Thymus (tissue), 14 donors: ENCODE measurements around the gene EFCAB7. TPM values are rescaled to one million over a fixed set of nuclear protein-coding genes. Genes with fewer than 3 reads are reported as not detected.

Experiments
- DNase-seq, 9 donors: peaks; one replicate each; pipeline ENCODE4 v3.0.0-alpha.2; 2013; ENCODE audit warnings: low spot score in 9 of 9, low read depth in 6 of 9, missing footprints in 1 of 9
- H3K27ac ChIP-seq, 2 donors: one replicate each; pipeline ENCODE4 v1.5.1; 2013; ENCODE audit warnings: control low read depth in 1 of 2, low read depth in 1 of 2, low read length in 1 of 2, mild to moderate bottlenecking in 1 of 2, moderate library complexity in 1 of 2
- H3K27me3 ChIP-seq, 2 donors: one replicate each; pipeline ENCODE4 v1.5.1; 2013; ENCODE audit warnings: low read length in 1 of 2; ENCODE audit not compliant: control insufficient read depth in 2 of 2, insufficient read depth in 1 of 2
- H3K36me3 ChIP-seq, 2 donors: one replicate each; pipeline ENCODE4 v1.5.1; 2013; ENCODE audit warnings: low read length in 1 of 2, mild to moderate bottlenecking in 1 of 2, moderate library complexity in 1 of 2; ENCODE audit not compliant: control insufficient read depth in 2 of 2, insufficient read depth in 2 of 2
- H3K4me1 ChIP-seq, 2 donors: one replicate each; pipeline ENCODE4 v1.5.1; 2013; ENCODE audit warnings: low read length in 2 of 2; ENCODE audit not compliant: control insufficient read depth in 2 of 2, insufficient read depth in 2 of 2
- H3K4me3 ChIP-seq, 2 donors: one replicate each; pipeline ENCODE4 v1.5.1; 2013; ENCODE audit warnings: low read length in 2 of 2, control low read depth in 1 of 2, mild to moderate bottlenecking in 1 of 2
- H3K9me3 ChIP-seq, 2 donors: one replicate each; pipeline ENCODE4 v1.5.1; 2013; ENCODE audit warnings: low read length in 1 of 2, mild to moderate bottlenecking in 1 of 2; ENCODE audit not compliant: control insufficient read depth in 2 of 2, insufficient read depth in 1 of 2
- whole genome bisulfite sequencing: extraction: QIAGEN DNeasy Blood & Tissue Kit; methylation state at CpG from one replicate; pipeline ENCODE4 v1.1.7; 2013; 5-methylcytosine and 5-hydroxymethylcytosine counted together
- long read RNA-seq, 10 donors: transcript quantifications; one replicate each; lab custom pipeline, GENCODE V29; 2026
- polyA plus RNA-seq: library from polyadenylated mRNA; stranded (reverse); fragments of 200-250 nt; gene quantifications from one replicate; pipeline ENCODE4 v1.2.3, GENCODE V29; 2013
- total RNA-seq: library from RNA; stranded (reverse); fragments of 120-200 nt; gene quantifications from one replicate; pipeline ENCODE4 v1.2.4, GENCODE V29; 2013
- donor health status: healthy.

EFCAB7 gene, protein sequence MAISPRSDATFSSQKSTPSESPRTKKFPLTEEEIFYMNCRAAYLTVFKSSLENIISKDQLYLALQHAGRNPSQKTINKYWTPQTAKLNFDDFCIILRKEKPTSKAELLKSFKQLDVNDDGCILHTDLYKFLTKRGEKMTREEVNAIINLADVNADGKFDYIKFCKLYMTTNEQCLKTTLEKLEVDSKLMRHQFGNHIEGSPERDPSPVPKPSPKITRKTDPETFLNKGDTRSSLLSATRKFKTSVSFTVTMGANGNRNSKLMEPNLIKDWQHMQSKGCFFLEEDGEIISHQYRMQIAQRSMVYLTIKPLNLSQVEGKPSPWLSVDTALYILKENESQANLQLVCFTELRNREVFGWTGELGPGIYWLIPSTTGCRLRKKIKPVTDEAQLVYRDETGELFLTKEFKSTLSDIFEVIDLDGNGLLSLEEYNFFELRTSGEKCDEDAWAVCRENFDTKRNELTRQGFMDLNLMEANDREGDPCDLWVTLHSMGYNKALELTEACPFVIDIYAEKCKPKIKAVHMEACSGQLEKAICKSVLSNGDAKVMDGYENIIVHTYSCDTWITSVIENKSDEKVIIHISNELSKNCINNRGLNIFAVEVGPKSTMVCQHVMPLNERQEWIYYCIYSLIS
- total RNA-seq (12.7 TPM), polyA plus RNA-seq (9.7 TPM)
- long read RNA-seq, donor 1: 0 reads
- long read RNA-seq, donor 2: 0 reads
- long read RNA-seq, donor 3, partial matches to known transcripts: 0 of 2 reads
- long read RNA-seq, donor 3, other reads (novel, unspliced or antisense): 0 of 2 reads
- long read RNA-seq, donor 4, partial matches to known transcripts: 0 of 1 reads
- long read RNA-seq, donor 4, other reads (novel, unspliced or antisense): 0 of 1 reads
- long read RNA-seq, donor 5, partial matches to known transcripts: 5 of 8 reads
- long read RNA-seq, donor 5, other reads (novel, unspliced or antisense): 0 of 8 reads
- long read RNA-seq, donor 6: 0 reads
- long read RNA-seq, donor 7, partial matches to known transcripts: 0 of 1 reads
- long read RNA-seq, donor 7, other reads (novel, unspliced or antisense): 0 of 1 reads
- long read RNA-seq, donor 8, partial matches to known transcripts: 0 of 1 reads
- long read RNA-seq, donor 8, other reads (novel, unspliced or antisense): 0 of 1 reads
- long read RNA-seq, donor 9, partial matches to known transcripts: 0 of 1 reads
- long read RNA-seq, donor 9, other reads (novel, unspliced or antisense): 0 of 1 reads
- long read RNA-seq, donor 10: 0 reads

DNA sequence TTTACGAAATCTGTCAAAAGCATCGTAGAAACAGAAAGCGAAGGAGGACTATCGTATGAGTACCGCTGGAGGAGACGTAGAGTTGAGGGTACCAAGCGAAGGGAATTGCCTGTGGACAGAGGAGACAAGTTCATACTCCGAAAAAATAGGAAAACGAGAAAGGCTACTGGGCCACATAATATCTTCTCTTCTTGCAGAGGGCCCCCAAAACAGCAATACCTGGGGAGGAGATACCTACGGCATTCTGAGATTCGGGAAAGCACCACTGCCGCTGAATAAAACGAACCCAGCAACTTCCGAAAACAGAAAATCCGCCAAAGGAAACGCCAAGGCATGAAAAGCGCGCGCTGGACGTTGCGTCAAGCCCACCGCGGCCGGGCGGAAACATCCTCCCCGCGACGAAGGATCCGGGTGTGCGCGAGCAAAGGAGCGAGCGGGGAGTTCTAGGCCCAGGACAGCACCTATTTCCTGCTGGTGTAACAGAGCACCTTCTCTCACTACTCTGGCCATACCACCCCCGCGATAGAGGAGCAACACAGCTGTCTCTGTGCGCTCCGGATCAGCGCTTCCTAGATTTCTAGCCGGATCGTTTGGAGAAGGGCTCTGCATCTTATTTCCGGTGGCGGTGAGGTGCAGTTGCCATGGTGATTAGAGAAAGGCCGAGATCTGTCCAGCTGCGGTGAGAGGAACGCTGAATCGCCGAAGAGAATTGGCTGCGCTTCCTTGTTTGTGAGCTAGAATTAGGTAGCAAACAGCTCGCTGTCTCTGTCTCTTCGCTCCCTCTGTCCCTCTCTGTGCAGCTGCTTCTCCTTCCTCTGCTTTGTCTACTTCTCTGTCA, at the start of gene EFCAB7, which contains the start of gene ITGB3BP:
Gene EFCAB7 (plus strand): TSS at position 635 of the 838 bp plus-strand sequence. CDS start 2,048 bp downstream, outside the sequence.
Gene ITGB3BP (minus strand): TSS at position 335 of the 838 bp plus-strand sequence. CDS start 92 bp downstream, at position 243.
- H3K4me3 ChIP-seq: peak within 1 kb of the TSS; percentile 80 to 94
- peaks cover 3 to 12% of the 10 kb centered on the region in 2 donors for H3K4me1 ChIP-seq
- peaks cover 0 to 7% of the 10 kb centered on the region in 2 donors for H3K36me3 ChIP-seq
- no peaks in the 10 kb centered on the region for H3K27me3 ChIP-seq
- peak within 1 kb of the TSS; percentile 93 to 97 for H3K27ac ChIP-seq
- no peaks in the 10 kb centered on the region for H3K9me3 ChIP-seq
- DNase-seq: peak; percentile 65 to 93 (median 81)
- WGBS: under 1% methylated on average over 50 of the region's 50 CpGs

DNA sequence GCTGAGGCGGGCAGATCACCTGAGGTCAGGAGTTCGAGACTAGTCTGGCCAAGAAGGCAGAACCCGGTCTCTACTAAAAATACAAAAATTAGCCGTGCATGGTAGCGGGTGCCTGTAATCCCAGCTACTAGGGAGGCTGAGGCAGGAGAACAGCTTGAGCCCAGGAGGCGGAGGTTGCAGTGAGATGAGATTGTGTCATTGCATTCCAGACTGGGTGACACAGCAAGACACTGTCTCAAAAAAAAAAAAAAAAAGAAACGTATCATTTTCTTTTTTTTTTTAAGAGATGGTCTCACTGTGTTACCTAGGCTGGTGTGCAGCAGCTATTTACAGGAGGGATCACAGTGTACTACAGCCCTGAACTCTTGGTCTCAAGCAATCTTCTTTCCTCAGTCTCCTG, 47.6 kb upstream of the EFCAB7 start:
- H3K36me3 ChIP-seq: no peaks in the 10 kb centered on the region
- H3K27me3 ChIP-seq: no peaks in the 10 kb centered on the region
- 90% methylated on average over 7 of the region's 7 CpGs for WGBS

DNA sequence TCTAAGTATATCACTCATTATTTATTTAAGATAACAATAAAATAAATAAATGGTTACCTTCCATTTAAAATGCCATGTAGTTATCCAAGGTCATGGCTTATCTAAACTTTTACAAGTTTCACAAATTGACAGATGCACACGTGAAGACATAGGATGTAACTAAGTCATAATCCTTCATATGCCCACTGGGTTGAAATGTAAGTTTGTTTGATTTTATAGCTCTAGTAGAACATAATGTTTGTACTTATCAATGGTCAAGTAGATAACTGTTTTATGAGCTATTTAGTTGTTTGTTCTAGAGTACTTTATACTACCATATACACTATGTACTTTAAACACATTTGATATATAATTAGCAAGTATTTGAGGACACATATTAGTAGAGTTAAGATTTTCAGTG, 43.3 kb upstream of the EFCAB7 start:
- H3K4me3 ChIP-seq: no peak overlapping the region
- H3K9me3 ChIP-seq: no peaks in the 10 kb centered on the region
- no peak overlapping the region for H3K27ac ChIP-seq
- no peak for DNase-seq
- no peaks in the 10 kb centered on the region for H3K27me3 ChIP-seq
- no peaks in the 10 kb centered on the region for H3K4me1 ChIP-seq
- 99% methylated on average over 1 of the region's 1 CpG for WGBS
- no peaks in the 10 kb centered on the region for H3K36me3 ChIP-seq

More for the DNA sequence above, 47.6 kb upstream of the EFCAB7 start:
- H3K9me3 ChIP-seq: no peaks in the 10 kb centered on the region
- no peak for DNase-seq
- no peak overlapping the region for H3K4me3 ChIP-seq
- H3K27ac ChIP-seq: no peak overlapping the region
- no peaks in the 10 kb centered on the region for H3K4me1 ChIP-seq

DNA sequence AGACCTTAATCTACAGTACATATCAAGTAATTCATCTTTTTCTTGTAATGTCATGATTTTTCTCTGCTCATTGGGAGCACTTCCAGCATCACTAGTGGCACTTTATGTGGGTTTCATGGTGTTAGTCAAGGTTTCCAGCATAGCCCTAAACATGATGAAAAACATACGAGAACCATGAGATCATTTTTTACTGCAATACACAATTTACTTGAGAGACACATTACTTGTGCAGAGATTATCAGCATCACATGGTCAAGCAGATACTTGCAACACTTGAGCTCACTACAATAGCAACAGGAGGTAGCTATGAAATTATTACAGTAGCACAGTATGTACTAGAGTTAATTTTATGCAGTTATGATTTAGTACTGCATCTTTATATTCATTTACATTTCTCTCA, 36.7 kb upstream of the EFCAB7 start:
- no peaks in the 10 kb centered on the region for H3K9me3 ChIP-seq
- no peaks in the 10 kb centered on the region for H3K27me3 ChIP-seq
- DNase-seq: no peak
- H3K27ac ChIP-seq: no peak overlapping the region
- WGBS: 99% methylated on average over 1 of the region's 1 CpG
- no peak overlapping the region for H3K4me3 ChIP-seq
- H3K4me1 ChIP-seq: no peaks in the 10 kb centered on the region
- no peaks in the 10 kb centered on the region for H3K36me3 ChIP-seq

DNA sequence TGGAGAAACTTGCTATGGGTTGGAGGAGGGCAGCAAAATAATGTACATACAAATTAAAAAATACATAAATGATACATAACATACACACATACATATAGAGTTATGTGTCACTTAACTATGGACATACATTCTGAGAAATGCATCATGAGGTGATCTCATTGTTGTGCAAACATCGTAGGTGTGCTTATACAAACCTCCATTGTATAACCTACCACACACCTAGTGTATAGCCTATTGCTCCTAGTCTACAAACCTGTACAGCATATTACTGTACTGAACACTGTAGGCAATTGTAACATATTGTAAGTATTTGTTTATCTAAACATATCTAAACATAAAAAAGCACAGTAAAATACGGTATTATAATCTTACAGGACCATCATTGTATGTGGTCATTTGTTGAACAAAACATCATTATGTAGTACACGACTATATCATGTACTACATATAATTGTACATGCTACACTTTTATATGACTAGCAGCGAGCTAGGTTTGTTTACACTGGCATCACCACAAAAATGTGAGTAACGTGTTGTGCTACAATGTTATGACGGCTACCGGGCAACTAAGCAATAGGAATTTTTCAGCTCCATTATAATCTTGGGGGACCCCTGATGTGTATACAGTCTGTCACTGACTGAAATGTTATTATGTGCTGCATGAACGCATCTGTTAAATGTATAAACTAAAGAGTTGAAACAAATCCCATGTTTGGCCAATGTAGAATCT, 35.8 kb upstream of the EFCAB7 start:
- DNase-seq: no peak
- Histone ChIP-seq H3K9me3 (no peaks in the 10 kb centered on the region), H3K36me3 (no peaks in the 10 kb centered on the region), H3K4me3 (no peak overlapping the region), H3K4me1 (no peaks in the 10 kb centered on the region), H3K27ac (no peak overlapping the region), H3K27me3 (no peaks in the 10 kb centered on the region)
- 93% methylated on average over 8 of the region's 8 CpGs for WGBS

DNA sequence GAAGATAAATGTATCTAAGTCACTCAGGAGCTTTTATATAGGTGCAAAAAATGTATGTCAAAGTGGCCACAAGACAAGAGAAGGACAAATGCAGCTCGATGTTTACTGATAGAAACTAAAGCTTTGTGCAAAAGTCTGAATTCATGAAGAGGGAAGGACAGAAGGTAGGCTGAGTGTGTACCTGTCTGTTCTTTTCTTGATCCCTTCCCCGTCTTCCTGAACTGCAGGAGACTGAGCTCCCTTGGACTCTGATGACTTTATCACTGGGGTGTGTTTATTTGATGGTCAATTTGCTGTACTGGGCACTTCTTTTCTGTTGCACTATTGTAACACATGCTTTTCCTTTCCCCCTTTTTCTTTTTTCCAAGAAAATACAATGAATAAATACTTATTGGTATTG, 25.7 kb upstream of the EFCAB7 start:
- H3K27ac ChIP-seq: no peak overlapping the region
- no peaks in the 10 kb centered on the region for H3K9me3 ChIP-seq
- no peaks in the 10 kb centered on the region for H3K36me3 ChIP-seq
- no peaks in the 10 kb centered on the region for H3K4me1 ChIP-seq
- H3K4me3 ChIP-seq: no peak overlapping the region
- 97% methylated on average over 2 of the region's 2 CpGs for WGBS
- DNase-seq: no peak
- H3K27me3 ChIP-seq: no peaks in the 10 kb centered on the region

DNA sequence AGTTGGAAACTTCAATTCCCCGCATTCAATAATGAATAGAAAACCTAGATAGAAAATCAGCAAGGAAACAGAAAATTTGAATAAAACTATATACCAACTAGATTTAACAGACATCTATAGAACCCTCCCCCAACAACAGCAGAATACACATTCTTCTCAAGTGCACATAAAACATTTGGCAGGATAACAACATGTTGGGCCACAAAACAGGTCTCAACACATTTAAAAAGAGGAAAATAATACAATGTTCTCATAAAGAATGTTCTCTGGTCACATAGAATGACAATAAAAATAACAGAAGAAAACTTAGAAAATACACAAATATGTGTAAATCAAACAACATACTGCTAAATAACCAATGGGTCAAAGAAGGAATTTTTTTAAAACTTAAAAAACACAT, 25.2 kb upstream of the EFCAB7 start:
- H3K9me3 ChIP-seq: no peaks in the 10 kb centered on the region
- no peaks in the 10 kb centered on the region for H3K27me3 ChIP-seq
- DNase-seq: no peak
- no peak overlapping the region for H3K27ac ChIP-seq
- H3K4me3 ChIP-seq: no peak overlapping the region
- no peaks in the 10 kb centered on the region for H3K36me3 ChIP-seq
- WGBS: 51% methylated on average over 1 of the region's 1 CpG
- no peaks in the 10 kb centered on the region for H3K4me1 ChIP-seq

DNA sequence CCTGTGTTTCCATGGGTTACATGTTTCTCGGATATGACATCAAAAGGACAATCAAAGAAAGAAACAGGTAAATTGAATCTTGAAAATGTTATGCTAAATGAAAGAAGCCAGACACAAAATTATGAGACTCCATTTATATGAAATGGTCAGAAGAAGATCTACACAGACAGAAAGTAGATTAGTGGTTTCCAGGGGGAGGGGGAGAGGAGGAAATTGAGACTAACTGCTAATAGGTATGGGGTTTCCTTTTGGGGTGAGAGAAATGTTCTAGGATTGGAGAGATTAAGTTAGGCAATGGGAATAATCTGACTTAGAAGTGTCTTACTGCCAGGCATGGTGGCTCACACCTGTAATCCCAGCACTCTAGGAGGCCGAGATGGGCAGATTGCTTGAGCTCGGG, 22.1 kb upstream of the EFCAB7 start:
- DNase-seq: no peak
- Histone ChIP-seq H3K9me3 (no peaks in the 10 kb centered on the region), H3K4me3 (no peak overlapping the region), H3K4me1 (no peaks in the 10 kb centered on the region), H3K27ac (no peak overlapping the region), H3K36me3 (no peaks in the 10 kb centered on the region), H3K27me3 (no peaks in the 10 kb centered on the region)
- WGBS: 97% methylated on average over 3 of the region's 3 CpGs
